Kidney glomerular epithelial cell (primary cell): ENCODE results near the gene CSRP1.
A peak's percentile ranks its signal among the peaks of the same experiment; 100 is the strongest.

Experiments used
- DNase-seq: peaks from one replicate; lab custom pipeline; 2025; lab: John Stamatoyannopoulos, UW

Gene CSRP1

DNA sequence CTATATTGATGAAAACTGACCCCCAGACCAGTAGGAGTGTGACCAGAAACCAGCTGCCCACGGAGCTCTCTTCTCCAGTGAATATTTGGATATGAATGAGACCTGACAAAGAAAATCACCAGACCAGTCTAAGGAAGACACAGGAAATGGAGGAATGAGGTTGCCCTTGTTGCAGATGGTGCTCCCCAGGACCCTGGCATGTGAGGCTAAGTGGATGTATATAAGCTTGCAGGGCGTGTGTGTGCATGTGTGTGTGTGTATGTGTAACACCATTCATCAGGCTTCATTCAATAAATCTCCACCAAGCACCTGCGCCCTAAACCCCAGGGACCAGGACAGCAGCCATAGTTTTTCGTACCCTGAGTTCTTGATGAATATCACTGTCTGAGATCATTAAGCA lies 52.3 kb downstream of the CSRP1 start:
- no peak for DNase-seq

DNA sequence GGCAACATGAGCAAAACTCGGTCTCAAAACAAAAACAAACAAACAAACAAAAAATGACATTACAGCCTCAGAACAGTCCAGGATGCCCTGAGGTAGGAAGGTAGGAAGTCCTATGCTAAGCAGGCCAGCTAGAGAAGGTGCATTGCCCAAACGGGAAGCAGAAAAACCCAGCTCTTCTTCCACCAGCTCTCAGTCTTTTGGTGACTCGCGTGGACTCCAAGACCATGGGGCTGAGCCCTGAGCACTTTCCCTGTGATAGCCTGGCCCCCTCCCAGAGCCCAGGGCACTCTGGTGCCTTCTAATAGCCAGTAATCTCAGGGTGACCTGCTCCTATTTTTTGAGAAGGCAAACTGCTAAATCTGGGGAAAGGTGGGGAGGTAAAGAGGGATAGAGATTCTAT lies 54.1 kb downstream of the CSRP1 start:
- DNase-seq: no peak

DNA sequence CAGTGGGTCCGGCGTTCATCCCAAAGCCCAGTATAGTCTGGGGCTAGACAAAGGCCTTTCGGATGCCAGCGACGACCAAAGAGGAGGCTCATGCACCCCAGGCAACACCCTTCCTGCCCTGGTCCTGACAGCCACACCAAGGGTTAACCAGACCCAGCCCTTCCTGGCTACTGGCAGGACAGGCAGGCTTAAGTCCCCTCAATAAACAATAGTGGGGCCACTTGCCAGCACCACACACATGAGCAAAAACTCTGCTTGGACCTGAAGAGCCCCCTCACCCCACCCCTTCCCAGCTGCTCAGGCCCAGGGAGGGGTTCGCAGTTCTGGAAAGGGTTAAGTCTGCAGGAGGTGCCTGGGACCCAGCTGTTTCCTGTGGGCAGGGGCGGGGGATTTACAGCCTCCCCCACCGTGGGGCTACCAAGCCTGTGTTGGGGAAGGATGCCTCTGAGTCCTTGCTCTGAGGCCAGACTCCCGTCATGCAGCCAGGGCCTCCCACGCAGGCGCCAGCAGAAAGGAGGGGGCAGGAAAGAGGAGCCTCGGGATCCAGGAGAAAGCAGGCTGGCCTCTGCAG lies 56.1 kb downstream of the CSRP1 start:
- DNase-seq: peak; percentile 63

DNA sequence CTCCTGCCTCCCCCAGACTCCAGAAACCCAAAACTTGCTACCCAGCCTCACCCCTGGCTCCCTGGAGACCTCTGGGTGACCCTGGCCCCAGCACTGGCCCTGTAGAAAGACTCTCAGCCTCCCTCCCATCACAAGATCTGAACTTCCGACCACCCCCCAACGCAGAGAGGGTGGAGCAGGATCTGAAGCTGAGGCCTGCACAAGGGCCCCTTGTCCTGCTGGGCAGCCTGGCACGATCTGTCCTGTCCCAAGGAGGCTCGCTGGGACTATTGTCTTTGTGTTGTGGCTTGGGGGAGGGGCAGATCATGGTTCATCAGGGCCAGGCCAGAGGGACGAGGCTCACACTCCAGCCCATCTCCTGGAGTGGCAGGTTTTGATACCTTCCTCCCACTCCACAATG lies 57.9 kb downstream of the CSRP1 start:
- DNase-seq: no peak

DNA sequence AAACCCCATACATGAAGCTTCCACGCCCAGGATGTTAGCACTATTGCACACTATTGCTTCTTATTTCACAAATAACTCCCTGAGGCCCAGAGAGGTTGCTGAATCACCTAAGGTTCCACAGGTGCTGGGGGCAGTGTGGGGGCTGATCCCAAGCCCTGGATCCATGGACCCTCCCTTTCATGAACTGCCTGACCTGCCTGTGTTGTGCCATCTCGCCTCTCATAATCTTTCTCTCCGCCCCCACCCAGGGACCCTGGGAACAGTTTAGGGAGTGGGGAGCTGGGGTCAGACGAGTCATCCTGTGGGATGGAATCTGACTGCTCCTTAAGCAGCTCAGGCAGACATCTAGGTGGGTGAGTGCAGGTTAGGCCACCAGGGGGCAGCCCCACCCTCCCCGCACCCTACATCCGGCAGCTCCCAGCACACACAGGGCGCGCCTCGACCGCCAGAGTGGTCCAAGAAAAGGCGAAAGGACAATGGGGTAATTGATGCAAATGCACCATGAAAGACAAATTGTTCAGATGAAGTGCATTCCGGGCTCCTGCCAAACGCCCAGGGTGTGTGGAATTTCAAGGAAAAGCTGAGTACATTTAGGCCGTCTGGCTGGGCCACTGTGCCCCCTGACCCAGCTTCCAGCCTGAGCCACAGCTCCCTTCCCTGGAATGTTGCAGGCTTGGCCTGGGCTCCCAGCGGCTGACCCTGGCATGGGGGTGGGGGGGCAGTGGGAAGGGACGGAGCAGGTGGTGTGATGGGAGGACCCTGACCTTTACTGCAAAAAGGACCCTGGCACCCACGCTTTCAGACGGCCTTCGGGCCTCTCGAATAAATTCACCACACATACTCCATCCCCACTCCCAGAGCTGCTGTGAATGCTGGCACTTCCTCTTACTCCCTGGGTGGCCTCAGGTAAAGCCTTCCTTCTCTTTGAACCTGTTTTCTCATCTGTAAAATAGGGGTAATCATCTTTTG lies 58.7 kb downstream of the CSRP1 start:
- DNase-seq: peak; percentile 68

DNA sequence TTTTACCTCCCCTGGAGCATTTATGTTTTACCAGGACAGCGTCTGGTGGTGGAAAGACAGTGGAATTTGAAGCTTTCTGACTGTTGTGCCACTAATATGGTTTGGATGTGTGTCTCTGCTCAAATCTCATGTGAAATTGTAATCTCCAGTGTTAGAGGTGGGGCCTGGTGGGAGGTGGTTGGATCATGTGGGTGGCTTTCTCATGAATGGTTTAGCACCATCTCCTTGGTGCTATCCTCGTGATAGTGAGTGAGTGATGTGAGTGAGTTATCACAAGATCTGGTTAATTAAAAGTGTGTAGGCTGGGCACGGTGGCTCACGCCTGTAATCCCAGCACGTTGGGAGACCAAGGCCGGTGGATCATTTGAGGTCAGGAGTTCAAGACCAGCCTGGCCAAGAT lies 61.6 kb downstream of the CSRP1 start:
- DNase-seq: no peak

DNA sequence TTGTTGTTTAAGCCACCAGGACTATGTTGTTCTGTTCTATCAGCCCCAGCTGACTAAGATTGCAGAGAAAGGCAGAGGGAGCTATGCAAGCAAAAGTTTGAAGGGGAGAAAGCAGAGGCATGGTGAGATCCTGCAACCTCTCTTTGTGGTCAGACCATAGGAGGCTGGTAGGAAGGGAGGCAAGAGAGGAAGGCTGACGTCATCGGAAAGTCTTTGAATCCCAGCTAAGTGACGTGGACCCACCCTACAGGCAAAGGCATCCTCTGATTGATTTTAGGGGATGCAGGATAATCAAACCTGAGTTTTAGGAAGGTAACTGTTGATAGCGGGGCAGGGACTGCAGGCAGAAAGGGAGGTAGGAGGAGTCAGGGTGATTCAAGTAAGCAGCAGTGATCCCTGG lies 62.1 kb downstream of the CSRP1 start:
- DNase-seq: no peak

DNA sequence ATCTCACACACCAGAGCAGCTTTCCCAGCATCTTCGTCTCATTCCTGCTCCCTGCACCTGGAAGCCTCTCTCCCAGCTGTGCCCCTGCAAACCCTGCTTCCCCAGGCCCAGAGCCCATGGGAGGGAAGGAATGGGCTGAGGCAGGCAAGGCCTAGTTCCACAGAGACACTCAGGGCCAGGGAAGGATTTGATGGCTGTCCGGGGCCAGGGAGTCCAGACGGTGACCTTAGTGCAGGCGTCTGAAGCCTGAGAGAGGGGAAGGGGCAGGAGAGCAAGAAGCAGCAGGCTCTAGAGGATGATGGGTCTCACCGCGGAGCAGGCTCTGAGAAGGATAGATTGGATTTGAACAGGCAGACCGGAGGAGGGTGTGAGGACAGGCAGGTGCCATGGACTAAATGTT lies 63.2 kb downstream of the CSRP1 start:
- DNase-seq: no peak

DNA sequence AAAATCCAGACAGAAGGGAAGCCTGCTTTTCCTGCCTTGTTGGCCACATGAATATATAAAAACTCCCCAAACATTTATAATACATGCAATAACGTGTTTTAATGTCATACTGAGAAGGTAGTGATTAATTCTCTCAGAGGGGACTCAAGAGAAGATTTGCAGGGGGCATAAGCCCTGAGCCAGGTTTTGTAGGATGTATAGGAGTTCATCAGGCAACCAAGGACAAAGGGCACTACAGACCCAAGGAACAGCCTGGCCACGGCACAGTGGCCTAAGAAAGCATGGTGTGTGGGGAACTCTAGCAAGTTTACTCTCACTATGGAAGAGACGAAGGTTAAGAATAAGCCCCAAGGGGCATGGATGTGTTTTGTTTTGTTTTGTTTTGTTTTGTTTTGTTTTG lies 70.0 kb downstream of the CSRP1 start:
- DNase-seq: no peak

DNA sequence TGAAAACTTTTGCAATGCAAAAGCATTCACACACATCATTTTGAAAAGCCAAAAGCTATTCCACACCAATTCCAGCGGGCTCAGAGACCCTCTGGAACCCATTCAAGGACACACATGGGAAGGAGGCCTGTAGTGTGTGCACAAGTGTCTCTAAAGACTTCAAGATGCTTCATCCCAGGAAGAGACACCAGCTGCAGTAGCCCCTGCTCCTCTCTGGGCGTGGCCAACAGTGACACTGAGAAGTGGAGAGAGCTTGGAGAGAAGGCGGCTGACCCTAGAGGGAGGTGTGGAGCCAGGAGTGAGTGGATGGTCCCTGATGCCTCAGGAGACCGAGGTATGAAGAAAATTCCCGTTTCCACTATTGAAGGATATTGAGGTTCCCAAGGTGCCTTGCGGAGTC lies 70.5 kb downstream of the CSRP1 start:
- no peak for DNase-seq

DNA sequence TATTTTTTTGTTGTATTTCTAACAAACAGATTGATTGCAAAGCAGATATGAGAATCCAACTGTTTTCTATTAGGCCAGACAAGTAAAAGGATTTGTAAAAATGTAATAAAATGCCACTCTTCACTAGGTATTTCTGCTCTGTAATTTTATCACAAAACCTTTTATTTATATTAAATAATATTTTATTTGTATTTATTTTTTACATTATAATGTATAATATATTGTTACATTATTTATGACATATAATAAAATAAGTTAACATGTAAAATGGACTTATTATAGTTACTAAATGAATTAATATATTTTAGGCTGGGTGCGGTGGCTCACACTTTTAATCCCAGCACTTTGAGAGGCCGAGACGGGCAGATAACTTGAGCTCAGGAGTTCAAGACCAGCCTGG lies 72.7 kb downstream of the CSRP1 start:
- DNase-seq: no peak

DNA sequence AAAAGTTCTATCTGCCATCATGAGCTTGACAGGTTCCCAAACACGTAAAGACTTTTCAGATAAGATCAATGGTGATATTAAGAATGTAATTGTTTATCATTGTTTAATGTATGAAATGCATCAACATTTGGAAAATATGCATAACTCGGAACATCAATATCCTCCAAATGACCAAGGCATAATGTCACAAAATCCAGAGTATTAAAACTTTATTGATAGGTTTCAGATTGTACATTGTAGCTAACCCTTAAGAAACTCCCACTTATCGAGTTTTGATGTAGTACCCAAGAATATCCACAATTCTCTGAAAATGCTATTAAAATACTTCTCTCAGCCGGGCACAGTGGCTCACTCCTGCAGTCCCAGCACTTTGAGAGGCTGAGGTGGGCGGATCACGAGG lies 73.3 kb downstream of the CSRP1 start:
- no peak for DNase-seq
